Astrocyte (in vitro differentiated cells and primary cell): ENCODE results near the gene ARSK. TPM values are rescaled to one million over a fixed set of nuclear protein-coding genes. Genes with fewer than 3 reads are reported as not detected.
"Not testable (repeated sequence)": the region's sequence is repeated elsewhere in the genome, so short reads cannot be mapped to it uniquely, and the experiment has no call there.

Source experiments
- DNase-seq: peaks from one replicate; pipeline ENCODE4 v3.0.0-alpha.2; 2010; ENCODE audit warnings: low read depth
- FAIRE-seq: peaks from 2 replicates; lab custom pipeline; 2011; peaks lifted over from hg19 to GRCh38; lab: Jason Lieb, UNC
- H2AFZ ChIP-seq: 2 replicates; pipeline ENCODE4 v1.6.0; 2012; ENCODE audit warnings: low read depth, low read length, inconsistent platforms
- H3K27ac ChIP-seq: 2 replicates; pipeline ENCODE4 v1.5.1; 2011; ENCODE audit warnings: low read depth, low read length, inconsistent platforms
- H3K27me3 ChIP-seq: 2 replicates; pipeline ENCODE4 v1.6.0; 2011; ENCODE audit warnings: low read length, inconsistent platforms; ENCODE audit not compliant: insufficient read depth
- H3K36me3 ChIP-seq: 2 replicates; pipeline ENCODE4 v1.5.1; 2011; ENCODE audit warnings: low read length, inconsistent platforms; ENCODE audit not compliant: insufficient read depth
- H3K4me1 ChIP-seq: 2 replicates; pipeline ENCODE4 v1.5.1; 2011; ENCODE audit warnings: low read length, inconsistent platforms; ENCODE audit not compliant: insufficient read depth
- H3K4me2 ChIP-seq: 2 replicates; pipeline ENCODE4 v1.6.0; 2012; ENCODE audit warnings: low read length, inconsistent platforms
- H3K4me3 ChIP-seq: 2 replicates; pipeline ENCODE4 v1.5.1; 2011; ENCODE audit warnings: low read depth, mild to moderate bottlenecking, low read length, inconsistent platforms; ENCODE audit not compliant: insufficient read depth
- H3K79me2 ChIP-seq: 2 replicates; pipeline ENCODE4 v1.6.0; 2012; ENCODE audit warnings: mild to moderate bottlenecking, low read length, inconsistent platforms; ENCODE audit not compliant: insufficient read depth
- H3K9ac ChIP-seq: 2 replicates; pipeline ENCODE4 v1.6.0; 2012; ENCODE audit warnings: mild to moderate bottlenecking, low read length, inconsistent platforms
- H3K9me3 ChIP-seq: 2 replicates; pipeline ENCODE4 v1.5.1; 2012; ENCODE audit warnings: low read depth, mild to moderate bottlenecking, low read length, inconsistent platforms; ENCODE audit not compliant: insufficient read depth
- H4K20me1 ChIP-seq: 2 replicates; pipeline ENCODE4 v1.6.0; 2012; ENCODE audit warnings: low read length, inconsistent platforms; ENCODE audit not compliant: insufficient read depth
- H3K27ac Mint-ChIP-seq: one replicate; pipeline ENCODE4 v1.8.0; 2021; ENCODE audit warnings: mild to moderate bottlenecking, mixed read lengths; ENCODE audit not compliant: unreplicated experiment
- H3K27me3 Mint-ChIP-seq: one replicate; pipeline ENCODE4 v1.8.0; 2021; ENCODE audit warnings: low read depth, mixed read lengths; ENCODE audit not compliant: unreplicated experiment
- H3K36me3 Mint-ChIP-seq: one replicate; pipeline ENCODE4 v1.8.0; 2021; ENCODE audit warnings: low read depth, mixed read lengths; ENCODE audit not compliant: unreplicated experiment
- H3K4me1 Mint-ChIP-seq: one replicate; pipeline ENCODE4 v1.8.0; 2021; ENCODE audit warnings: low read depth, mixed read lengths; ENCODE audit not compliant: unreplicated experiment
- H3K4me3 Mint-ChIP-seq: one replicate; pipeline ENCODE4 v1.8.0; 2021; ENCODE audit warnings: mild to moderate bottlenecking, moderate library complexity, mixed read lengths; ENCODE audit not compliant: unreplicated experiment
- H3K9me3 Mint-ChIP-seq: one replicate; pipeline ENCODE4 v1.8.0; 2021; ENCODE audit warnings: mild to moderate bottlenecking, mixed read lengths; ENCODE audit not compliant: unreplicated experiment
- EZH2 ChIP-seq: IDR thresholded peaks from 2 replicates; pipeline ENCODE4 v1.6.1; 2012; ENCODE audit warnings: mild to moderate bottlenecking, low read length, inconsistent platforms; ENCODE audit not compliant: insufficient read depth
- total RNA-seq: library from RNA; stranded (reverse); gene quantifications from 2 replicates; pipeline ENCODE4 v1.2.1, GENCODE V29; 2021
- TF ChIP-seq, protein P1 (sequence below): IDR thresholded peaks from 2 replicates; pipeline ENCODE4 v1.5.1; 2011; ENCODE audit warnings: low read depth, mild to moderate bottlenecking, inconsistent platforms, low read length, moderate library complexity; ENCODE audit not compliant: insufficient read depth

ARSK gene
- total RNA-seq, 1 donor from 2014 or later: 9.0 TPM

DNA sequence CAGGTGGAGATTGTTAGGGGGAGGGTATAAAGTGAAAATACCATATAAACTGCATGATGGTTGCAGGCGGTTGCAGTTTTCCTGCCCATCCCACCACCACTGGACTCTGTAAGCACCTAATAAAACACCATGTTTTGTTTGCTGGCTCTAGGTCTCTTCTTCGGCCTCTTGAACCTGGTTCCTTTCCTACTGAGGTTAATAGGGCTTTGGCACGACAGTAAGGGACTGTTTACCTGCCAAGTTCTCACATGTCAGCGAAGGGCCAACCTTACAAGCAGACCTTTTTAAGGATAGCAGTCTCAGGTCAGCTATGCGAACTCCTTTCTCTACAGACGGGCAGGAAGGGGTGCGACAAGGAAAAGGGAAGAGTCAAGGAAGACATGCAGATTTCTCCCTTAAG lies 88.3 kb downstream of the ARSK start:
- Histone ChIP-seq H3K9me3 (no peaks in the 10 kb centered on the region), H3K9ac (no peak overlapping the region), H3K79me2 (no peaks in the 10 kb centered on the region), H4K20me1 (no peaks in the 10 kb centered on the region), H3K27ac (no peak overlapping the region), H3K4me2 (no peak overlapping the region), H3K36me3 (no peaks in the 10 kb centered on the region), H2AFZ (no peak overlapping the region), H3K4me3 (no peak overlapping the region), H3K4me1 (peaks cover 6% of the 10 kb centered on the region), H3K27me3 (no peaks in the 10 kb centered on the region)
- Mint-ChIP-seq H3K36me3 (no peaks in the 10 kb centered on the region), H3K4me3 (no peak overlapping the region), H3K27ac (no peak overlapping the region), H3K9me3 (no peaks in the 10 kb centered on the region), H3K4me1 (no peaks in the 10 kb centered on the region), H3K27me3 (peaks cover 3% of the 10 kb centered on the region)
- TF ChIP-seq, protein P1, sequence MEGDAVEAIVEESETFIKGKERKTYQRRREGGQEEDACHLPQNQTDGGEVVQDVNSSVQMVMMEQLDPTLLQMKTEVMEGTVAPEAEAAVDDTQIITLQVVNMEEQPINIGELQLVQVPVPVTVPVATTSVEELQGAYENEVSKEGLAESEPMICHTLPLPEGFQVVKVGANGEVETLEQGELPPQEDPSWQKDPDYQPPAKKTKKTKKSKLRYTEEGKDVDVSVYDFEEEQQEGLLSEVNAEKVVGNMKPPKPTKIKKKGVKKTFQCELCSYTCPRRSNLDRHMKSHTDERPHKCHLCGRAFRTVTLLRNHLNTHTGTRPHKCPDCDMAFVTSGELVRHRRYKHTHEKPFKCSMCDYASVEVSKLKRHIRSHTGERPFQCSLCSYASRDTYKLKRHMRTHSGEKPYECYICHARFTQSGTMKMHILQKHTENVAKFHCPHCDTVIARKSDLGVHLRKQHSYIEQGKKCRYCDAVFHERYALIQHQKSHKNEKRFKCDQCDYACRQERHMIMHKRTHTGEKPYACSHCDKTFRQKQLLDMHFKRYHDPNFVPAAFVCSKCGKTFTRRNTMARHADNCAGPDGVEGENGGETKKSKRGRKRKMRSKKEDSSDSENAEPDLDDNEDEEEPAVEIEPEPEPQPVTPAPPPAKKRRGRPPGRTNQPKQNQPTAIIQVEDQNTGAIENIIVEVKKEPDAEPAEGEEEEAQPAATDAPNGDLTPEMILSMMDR: no peak
- no peak for TF ChIP-seq EZH2
- DNase-seq (no peak), FAIRE-seq (no peak)

DNA sequence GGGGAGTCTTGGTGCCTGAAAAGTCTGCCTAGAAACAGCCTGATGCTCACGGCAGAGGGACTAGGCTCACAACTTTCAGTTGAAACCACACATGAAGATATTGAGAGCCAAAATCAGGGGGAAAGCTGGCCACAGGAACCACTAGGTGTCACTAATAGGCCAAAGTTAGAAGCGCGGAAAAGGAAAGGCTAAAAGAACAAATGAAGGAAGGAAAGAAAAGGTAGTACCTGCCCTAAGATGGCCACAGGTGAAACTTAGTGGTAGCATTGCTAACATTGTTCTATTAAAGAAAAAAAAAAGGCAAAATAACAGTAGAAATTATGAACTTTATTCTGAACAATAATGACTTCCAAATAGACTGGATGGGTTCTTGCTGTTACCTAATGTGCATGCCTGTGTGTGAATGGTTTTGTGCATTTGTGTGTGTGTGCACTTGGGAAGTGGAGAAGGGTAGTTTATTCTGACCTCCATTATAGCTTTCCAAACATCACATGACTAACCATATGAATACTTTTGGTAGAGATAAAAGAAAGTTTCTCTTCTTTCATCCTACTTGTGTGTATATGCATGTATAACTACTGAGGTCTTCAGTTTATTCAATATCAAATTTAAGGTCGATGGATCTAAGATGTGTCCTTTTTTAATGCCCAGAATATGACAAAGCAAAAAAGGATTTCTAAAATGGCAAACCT lies 89.6 kb downstream of the ARSK start:
- no peaks in the 10 kb centered on the region for H3K36me3 ChIP-seq
- H4K20me1 ChIP-seq: no peaks in the 10 kb centered on the region
- Mint-ChIP-seq H3K4me3 (peak overlapping the region; percentile 7), H3K36me3 (no peaks in the 10 kb centered on the region), H3K9me3 (no peaks in the 10 kb centered on the region), H3K27ac (no peak overlapping the region), H3K27me3 (peaks cover 1% of the 10 kb centered on the region), H3K4me1 (no peaks in the 10 kb centered on the region)
- peak; percentile 30 for DNase-seq
- no peaks in the 10 kb centered on the region for H3K79me2 ChIP-seq
- TF ChIP-seq, protein P1: peak; percentile 83
- TF ChIP-seq EZH2: no peak
- H3K9me3 ChIP-seq: no peaks in the 10 kb centered on the region
- no peaks in the 10 kb centered on the region for H3K27me3 ChIP-seq
- H3K4me3 ChIP-seq: no peak overlapping the region
- FAIRE-seq: no peak
- H3K4me1 ChIP-seq: peaks cover 6% of the 10 kb centered on the region
- H2AFZ ChIP-seq: peak overlapping the region; percentile 0
- H3K27ac ChIP-seq: no peak overlapping the region
- no peak overlapping the region for H3K9ac ChIP-seq
- H3K4me2 ChIP-seq: no peak overlapping the region

DNA sequence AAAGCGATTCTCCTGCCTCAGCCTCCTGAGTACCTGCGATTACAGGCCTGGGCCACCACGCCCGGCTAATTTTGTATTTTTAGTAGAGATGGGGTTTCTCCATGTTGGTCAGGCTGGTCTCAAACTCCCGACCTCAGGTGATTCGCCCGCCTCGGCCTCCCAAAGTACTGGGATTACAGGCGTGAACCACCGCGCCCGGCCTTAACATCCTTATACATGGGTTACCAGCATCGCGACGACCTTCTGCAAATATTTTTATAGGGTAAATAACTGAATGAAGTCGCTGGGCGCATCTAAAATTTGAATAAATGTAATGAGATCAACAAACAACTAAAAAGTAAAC lies 91.3 kb downstream of the ARSK start:
- not testable (repeated sequence) for H3K36me3 ChIP-seq, FAIRE-seq, DNase-seq, H4K20me1 ChIP-seq, H3K9me3 Mint-ChIP-seq, H3K4me3 Mint-ChIP-seq, H3K27me3 Mint-ChIP-seq, H3K27me3 ChIP-seq, H3K4me1 ChIP-seq, H3K9me3 ChIP-seq, H3K27ac Mint-ChIP-seq, H3K27ac ChIP-seq, H3K36me3 Mint-ChIP-seq, H3K4me1 Mint-ChIP-seq, H3K79me2 ChIP-seq, H3K9ac ChIP-seq
- peak overlapping the region; percentile 98 for H3K4me2 ChIP-seq
- H3K4me3 ChIP-seq: peak overlapping the region; percentile 15
- peak overlapping the region; percentile 48 for H2AFZ ChIP-seq
